NCI-H2227 (cell line): ENCODE results near the gene COL9A2.

Experiments used
- DNase-seq: peaks from one replicate; lab custom pipeline; 2025; ENCODE audit not compliant: unreplicated experiment; lab: John Stamatoyannopoulos, UW

COL9A2 gene

GRCh38 chr1:40318970-40319621, 2.0 kb upstream of the COL9A2 start:
- DNase-seq = no peak

- DNase-seq = no peak
These were observed 1.4 kb upstream of the COL9A2 start for GRCh38 chr1:40318476-40318875.

- peak; percentile 32 for DNase-seq
These were observed 448 bp upstream of the COL9A2 start for GRCh38 chr1:40317394-40318074.

DNA sequence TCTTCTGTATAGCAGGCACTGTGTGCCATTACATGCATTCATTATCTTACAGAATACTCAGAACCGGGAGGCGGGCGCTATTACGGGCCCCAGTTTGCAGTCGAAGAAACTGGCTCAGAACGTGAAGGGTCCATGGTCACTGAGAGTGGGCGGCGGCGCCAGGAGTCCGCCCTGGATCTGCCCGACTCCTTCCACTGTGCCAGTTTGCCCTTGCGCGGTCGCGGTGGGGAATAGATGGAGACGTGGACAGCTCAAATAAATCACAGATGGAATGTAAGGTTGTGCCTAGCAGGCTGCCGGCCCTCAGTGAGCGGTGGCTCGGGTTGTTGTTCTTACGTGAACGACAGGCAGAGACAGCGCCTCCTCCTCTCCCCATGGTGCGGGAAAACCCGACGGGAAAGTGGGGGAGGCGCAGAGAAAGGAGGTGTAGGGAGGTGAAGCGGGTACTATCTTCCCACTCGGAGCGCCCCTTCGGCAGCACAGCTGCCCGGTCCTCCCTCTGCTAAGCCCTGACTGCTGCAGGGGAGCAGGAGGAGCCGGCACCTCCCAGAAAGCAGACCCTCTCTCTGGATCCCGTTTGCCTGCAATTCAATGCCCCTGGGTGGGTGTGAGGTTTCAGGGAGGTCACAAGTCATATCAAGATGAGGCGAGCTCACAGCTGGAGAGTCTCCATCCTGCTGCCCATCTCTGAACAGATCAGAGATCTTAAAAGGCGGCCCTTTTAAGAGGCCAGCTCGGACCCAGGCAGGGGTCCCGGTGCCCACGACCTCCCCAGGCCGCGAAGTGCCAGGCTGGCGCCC, 1.1 kb downstream of the COL9A2 start:
- peak; percentile 55 for DNase-seq

- peak; percentile 89 for DNase-seq
These were observed 1.8 kb downstream of the COL9A2 start for GRCh38 chr1:40315239-40315794.

DNA sequence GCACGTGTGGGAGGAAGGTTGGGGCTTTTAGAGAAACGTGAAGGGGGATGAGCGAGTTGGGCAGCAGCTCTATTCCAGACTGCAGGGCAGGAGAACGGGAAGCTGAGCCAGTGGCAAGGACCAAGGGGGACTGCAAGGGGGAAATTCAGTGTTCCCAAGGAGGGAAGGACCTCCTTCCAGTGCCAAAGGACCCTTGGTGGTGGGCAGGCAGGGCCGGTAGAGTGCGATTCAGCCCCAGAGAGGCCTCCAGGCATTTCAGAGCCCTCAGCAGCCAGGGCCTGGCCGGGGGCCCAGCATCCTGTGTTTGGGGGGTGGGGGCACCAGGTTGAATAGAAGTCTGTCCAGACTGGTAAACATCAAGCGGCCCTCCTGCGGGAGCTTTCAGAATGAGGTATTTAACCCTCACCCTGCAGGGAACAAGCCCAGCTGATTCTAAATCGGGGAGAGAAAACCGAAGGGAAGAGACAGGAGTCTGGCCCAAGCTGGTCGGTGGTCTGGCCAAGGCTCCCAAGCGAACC, 2.3 kb downstream of the COL9A2 start:
- no peak for DNase-seq

GRCh38 chr1:40313958-40314720, 2.9 kb downstream of the COL9A2 start:
- no peak for DNase-seq

DNA sequence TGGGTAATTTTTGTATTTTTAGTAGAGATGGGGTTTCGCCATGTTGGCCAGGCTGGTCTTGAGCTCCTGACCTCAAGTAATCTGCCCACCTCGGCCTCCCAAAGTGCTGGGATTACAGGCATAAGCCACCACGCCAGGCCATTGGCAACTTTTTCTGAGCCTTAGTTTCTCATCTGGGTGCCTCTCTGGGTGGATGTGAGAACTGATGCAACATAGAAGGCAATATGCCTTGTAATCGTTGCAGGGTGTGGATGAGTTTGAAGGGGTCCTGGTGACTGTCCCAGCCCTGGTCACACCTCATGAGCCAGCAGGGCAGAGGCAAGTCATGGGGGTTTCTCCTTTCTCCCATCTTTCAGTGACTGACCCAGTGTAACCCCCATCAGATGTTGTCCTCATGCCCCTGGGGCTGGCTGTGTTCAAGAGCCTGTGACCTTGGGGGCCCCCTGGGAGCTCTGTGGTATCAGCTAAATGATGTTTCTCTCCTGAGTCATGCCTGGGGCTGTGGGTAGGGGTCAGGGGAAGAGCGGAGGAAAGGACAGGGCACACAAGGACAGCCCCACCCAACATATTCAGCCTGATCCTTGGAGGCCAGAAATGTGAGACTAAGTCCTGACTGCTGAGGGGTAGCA, 3.6 kb downstream of the COL9A2 start:
- no peak for DNase-seq

DNA sequence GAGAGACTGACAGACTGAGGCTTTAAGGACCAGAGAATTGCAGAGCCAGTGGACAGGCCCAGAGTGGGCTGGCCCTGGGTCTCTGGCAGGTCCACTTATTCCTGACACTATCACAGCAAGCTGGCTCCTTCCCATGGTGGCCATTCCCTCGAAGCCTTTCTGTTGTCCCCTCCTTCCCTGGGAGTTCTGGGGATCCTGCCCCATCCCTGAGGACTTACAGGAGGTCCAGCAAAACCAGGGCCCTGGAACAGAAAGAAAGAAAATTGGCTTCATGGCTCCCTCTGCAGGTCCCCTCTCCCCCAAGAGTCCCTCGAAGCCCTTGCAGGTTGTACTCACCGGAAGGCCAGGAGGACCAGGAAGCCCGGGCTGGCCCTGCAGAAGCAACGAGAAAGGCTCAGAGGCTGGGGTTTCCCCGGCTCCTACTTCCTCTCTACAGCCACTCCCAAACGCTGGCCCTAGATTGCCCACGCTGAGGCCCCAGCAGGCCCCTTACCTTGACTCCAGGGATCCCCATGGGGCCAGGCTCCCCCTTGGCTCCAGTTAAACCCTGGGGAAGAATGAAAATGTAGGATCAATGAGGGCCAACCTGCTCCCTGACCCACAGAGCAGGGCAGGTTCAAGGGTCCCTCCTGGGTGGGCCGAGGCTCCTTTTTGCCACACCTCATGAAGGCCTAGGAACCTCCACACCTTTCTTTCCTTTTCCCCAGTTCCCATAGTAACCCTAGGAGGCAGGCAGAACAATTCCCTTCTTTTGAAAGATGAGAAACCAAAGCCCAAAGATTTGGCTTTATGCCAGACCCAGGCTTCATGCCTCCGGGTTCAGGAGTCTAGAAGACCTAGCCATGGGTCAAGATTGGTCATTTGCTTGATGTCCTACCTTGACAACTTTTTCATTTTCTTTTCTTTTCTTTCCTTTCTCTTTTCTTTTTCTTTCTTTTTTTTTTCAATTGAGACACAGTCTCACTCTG, 4.6 kb downstream of the COL9A2 start:
- DNase-seq = no peak

GRCh38 chr1:40311692-40312091, 5.4 kb downstream of the COL9A2 start:
- DNase-seq = no peak

DNA sequence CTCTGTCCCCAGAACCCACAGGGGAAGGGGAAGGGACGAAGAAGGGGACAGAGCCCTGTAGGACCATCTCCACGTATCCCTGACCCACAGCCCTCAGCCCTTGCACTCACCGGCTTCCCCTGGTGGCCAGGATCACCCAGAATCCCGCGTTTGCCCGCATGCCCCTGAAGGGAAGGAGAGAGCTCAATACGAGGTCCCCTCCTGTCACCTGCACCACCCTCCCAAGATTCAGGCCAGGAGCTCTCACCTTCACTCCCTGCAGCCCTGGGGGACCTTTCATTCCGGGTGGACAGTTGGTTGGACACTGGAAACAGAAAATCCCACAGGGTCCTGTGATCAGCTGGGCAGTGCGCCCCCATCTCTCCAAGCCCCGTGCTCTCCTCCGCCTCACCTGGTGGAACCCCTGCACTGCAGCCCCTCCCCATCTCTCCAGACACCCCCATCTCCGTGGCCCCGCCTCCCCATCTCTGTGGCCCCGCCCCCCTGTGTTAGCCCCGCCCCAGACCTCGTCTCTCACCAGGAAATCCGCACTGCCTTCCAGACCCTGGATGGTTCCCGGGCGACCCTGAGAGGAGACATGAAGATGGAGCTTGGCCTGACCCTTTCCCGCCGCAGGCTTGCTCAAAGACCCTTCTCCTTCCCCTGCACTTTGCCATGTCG, 6.0 kb downstream of the COL9A2 start:
- DNase-seq = no peak

DNA sequence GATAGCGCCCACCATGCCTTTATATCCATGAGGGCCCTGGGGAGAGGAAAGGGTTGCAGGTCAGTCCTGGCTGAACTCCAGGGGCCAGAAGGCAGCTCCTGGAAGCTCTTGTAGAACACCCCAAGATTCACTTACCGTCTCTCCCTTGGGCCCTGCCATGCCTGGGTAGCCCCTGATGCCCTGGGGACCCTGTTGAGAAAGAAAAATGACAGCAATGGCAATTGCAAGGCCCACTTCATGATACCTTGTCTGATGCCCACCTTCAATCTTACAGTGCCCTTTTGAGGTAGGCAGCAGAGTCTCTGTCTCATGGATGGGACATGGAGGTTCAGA, 7.0 kb downstream of the COL9A2 start:
- no peak for DNase-seq

DNA sequence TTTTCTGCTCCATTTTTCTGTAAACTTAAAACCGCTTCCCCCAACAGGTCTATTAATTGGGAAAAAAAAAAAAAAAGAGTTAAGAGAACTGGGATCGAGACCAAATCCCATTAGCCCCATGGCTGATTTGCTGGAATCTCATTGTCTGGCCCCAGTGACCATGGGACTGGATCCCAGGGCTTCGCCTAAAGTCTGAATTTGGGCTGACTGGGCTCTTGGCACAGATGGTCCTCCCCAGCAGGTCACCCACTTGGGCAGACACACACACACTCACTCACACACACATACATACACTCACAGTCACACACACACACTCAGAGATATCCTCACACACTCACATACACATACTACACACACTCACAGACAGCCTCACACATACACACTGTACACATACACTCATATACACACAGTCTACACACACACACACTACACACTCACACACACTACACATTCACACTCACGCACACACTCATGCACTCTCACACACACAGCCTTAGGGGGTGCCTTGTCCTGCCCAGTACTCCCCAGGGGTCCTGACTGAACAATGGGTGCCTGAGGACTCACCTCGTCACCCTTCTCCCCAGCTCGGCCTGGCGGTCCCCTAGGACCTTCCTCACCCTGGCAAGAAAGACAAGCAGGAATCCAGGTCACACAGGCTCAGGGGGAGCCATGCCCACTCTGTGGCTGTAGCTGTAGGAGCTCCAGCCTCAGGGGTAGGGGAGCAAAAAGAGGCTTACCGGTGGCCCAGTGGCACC, 7.5 kb downstream of the COL9A2 start:
- DNase-seq = no peak

- no peak for DNase-seq
These were observed 8.9 kb downstream of the COL9A2 start for GRCh38 chr1:40308036-40308727.

DNA sequence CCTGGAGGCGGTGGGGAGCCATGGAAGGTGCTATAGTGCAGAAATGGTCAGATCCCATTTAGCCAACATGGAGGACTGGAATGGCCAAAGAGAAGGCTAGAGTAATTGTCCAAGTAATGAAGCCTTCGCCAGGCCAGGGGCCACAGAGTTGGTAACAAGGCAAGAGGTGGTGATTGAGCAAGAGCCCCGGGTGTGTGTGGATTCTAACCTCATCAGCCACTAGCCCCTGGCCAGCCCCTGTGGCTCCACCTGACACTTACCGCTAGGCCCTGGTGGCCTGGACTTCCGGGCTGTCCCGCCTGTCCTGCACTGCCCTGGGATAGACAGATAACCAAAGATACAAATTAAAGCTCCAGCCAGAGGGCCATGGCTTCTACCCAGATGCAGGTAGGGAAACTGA, 9.9 kb downstream of the COL9A2 start:
- no peak for DNase-seq

GRCh38 chr1:40306296-40306695, 10.8 kb downstream of the COL9A2 start:
- DNase-seq = no peak

DNA sequence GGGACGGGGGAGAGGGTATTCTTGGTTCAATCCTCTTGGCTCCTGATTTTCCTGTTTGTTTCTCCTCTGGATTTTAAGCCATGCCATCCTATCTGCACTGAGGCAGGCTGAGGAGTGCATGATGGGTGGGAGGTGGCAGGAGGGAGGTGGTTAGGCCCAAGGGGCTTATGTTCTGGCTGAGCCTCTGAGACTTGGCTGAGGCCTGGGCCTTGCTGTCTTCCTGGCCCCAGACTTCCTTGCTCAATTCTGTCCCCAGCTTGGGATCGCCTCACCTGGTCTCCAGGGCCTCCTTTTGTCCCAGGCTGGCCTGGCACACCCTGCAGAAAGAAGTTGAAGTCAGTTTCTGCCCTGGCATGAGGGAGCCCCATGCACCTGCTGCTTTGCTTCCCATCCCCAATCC, 11.2 kb downstream of the COL9A2 start:
- no peak for DNase-seq

DNA sequence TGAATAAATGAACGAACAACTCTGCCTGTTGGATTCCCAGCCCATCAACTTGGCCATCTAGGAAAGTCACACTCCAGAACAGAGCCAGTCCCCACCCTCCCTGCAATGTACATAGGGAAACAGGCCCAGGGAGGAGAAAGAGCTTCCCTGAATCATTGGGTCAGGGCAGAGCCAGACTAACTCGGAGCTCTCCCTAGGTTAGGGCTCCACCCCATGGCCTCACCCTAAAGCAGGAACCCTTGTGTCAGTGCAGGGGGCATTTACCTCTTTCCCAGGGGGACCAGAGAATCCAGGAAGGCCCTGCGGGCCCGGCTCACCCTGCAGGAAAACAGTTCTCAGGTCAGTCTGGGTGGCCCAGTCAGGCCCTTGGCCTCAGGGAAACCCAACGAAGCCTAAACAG, 11.6 kb downstream of the COL9A2 start:
- no peak for DNase-seq
